OCI-LY7 (cell line): ENCODE results near the gene DBF4. TPM values are rescaled to one million over a fixed set of nuclear protein-coding genes. Genes with fewer than 3 reads are reported as not detected.
"Not testable (repeated sequence)": the region's sequence is repeated elsewhere in the genome, so short reads cannot be mapped to it uniquely, and the experiment has no call there.

Experiments
- BruUV-seq: library from RNA; stranded (reverse); fragments of 400-500 nt; replicated peaks from 2 replicates; lab custom pipeline; 2021; lab: Mats Ljungman, UMichigan
- CTCF ChIA-PET: fragments of 300-600 bp; sonication (Branson Sonifier 250); formaldehyde crosslinking; loops from one replicate; lab custom pipeline; 2022; ENCODE audit warnings: antibody characterized with exemption; ENCODE audit not compliant: unreplicated experiment; lab: Charles Lee
- POLR2A ChIA-PET: fragments of 300-600 bp; sonication (Branson Sonifier 250); formaldehyde crosslinking; loops from one replicate; lab custom pipeline; 2022; ENCODE audit warnings: antibody characterized with exemption; lab: Charles Lee
- DNase-seq: peaks from one replicate; pipeline ENCODE4 v3.0.0-alpha.2; 2015; ENCODE audit warnings: low spot score
- H2AFZ ChIP-seq: fragments of 200-600 bp; sonication (generic), shearing (Covaris generic); 2 replicates; pipeline ENCODE4 v1.6.1; 2014; ENCODE audit warnings: mild to moderate bottlenecking, antibody characterized with exemption, low read length, moderate library complexity
- H3K27ac ChIP-seq: fragments of 200-600 bp; sonication (generic); 2 replicates; pipeline ENCODE4 v1.5.1; 2014; ENCODE audit warnings: mixed run types, low read depth, mild to moderate bottlenecking, moderate library complexity, low read length, inconsistent platforms; ENCODE audit not compliant: poor library complexity, severe bottlenecking
- H3K36me3 ChIP-seq: fragments of 200-600 bp; sonication (generic); 2 replicates; pipeline ENCODE4 v1.6.1; 2014; ENCODE audit warnings: mild to moderate bottlenecking, antibody characterized with exemption, low read length, moderate library complexity, mixed read lengths; ENCODE audit not compliant: insufficient read depth
- H3K4me1 ChIP-seq: fragments of 200-600 bp; sonication (generic); 2 replicates; pipeline ENCODE4 v1.5.1; 2014; ENCODE audit warnings: mild to moderate bottlenecking, low read length; ENCODE audit not compliant: insufficient read depth, poor library complexity, severe bottlenecking
- H3K4me2 ChIP-seq: fragments of 200-600 bp; sonication (generic); 2 replicates; pipeline ENCODE4 v1.6.1; 2014; ENCODE audit warnings: mild to moderate bottlenecking, low read length
- H3K4me3 ChIP-seq: fragments of 200-600 bp; sonication (generic); 2 replicates; pipeline ENCODE4 v1.5.1; 2014; ENCODE audit warnings: mild to moderate bottlenecking, low read depth, low read length; ENCODE audit not compliant: poor library complexity, severe bottlenecking
- H3K79me2 ChIP-seq: fragments of 200-600 bp; sonication (generic); 2 replicates; pipeline ENCODE4 v1.6.1; 2016; ENCODE audit warnings: low read depth, mild to moderate bottlenecking, low read length, moderate library complexity, mixed read lengths; ENCODE audit not compliant: insufficient read depth
- H3K9me2 ChIP-seq: fragments of 200-600 bp; sonication (generic); 2 replicates; pipeline ENCODE4 v1.6.1; 2016; ENCODE audit warnings: mild to moderate bottlenecking, low read length, mixed read lengths; ENCODE audit not compliant: insufficient read depth
- H3K9me3 ChIP-seq: fragments of 200-600 bp; sonication (generic); 2 replicates; pipeline ENCODE4 v1.6.1; 2014; ENCODE audit warnings: mild to moderate bottlenecking, mixed run types, low read length, mixed read lengths
- H4K20me1 ChIP-seq: fragments of 200-600 bp; sonication (generic); 2 replicates; pipeline ENCODE4 v1.6.1; 2014; ENCODE audit warnings: mild to moderate bottlenecking, antibody characterized with exemption, low read length, moderate library complexity, mixed read lengths; ENCODE audit not compliant: insufficient read depth
- CTCF ChIP-seq: fragments of 200-600 bp; sonication (generic); conservative IDR thresholded peaks from 2 replicates; pipeline ENCODE4 v1.5.1; 2014; ENCODE audit warnings: mild to moderate bottlenecking, antibody characterized with exemption, low read length, moderate library complexity, mixed read lengths
- EZH2phosphoT487 ChIP-seq: fragments of 200-600 bp; sonication (generic); IDR thresholded peaks from 2 replicates; pipeline ENCODE4 v1.6.1; 2018; ENCODE audit warnings: low read depth, borderline replicate concordance, mild to moderate bottlenecking, mixed run types, antibody characterized with exemption, low read length, moderate library complexity, mixed read lengths
- intact Hi-C: fragments of 100-400 bp; cut with micrococcal nuclease; formaldehyde crosslinking; loops from one replicate; pipeline ENCODE4 v1.10.0; 2022; ENCODE audit not compliant: unreplicated experiment
- total RNA-seq, 2 experiments: library from RNA; depleted of rRNA in 1 of 2; stranded (reverse); fragments of >200 nt in 1 of 2; shearing (Covaris generic) in 1 of 2; gene quantifications; 2 replicates each; pipeline ENCODE4 v1.2.3, GENCODE V29; 2014 to 2022

Gene DBF4
- total RNA-seq, 2 experiments from 2014 or later: 95.0 to 99.2 TPM

- Histone ChIP-seq H3K9me3 (no peaks in the 10 kb centered on the region), H3K36me3 (peaks cover 24% of the 10 kb centered on the region), H4K20me1 (no peaks in the 10 kb centered on the region), H3K79me2 (no peaks in the 10 kb centered on the region), H3K27ac (no peak overlapping the region), H3K4me3 (peak overlapping the region; percentile 78), H3K4me2 (peak overlapping the region; percentile 87), H3K4me1 (peaks cover 13% of the 10 kb centered on the region), H3K9me2 (no peaks in the 10 kb centered on the region), H2AFZ (peak overlapping the region; percentile 80; the same call in 1 of the 2 replicates)
- no peak for DNase-seq
- no TSS peak for BruUV-seq
- POLR2A ChIA-PET: interaction anchor here (0.6 to 1.6 kb wide), 6 partner anchors 10 to 65 kb away, joined by 3 to 5 read pairs (median 4); no protein-coding TSS in a partner anchor
- TF ChIP-seq EZH2phosphoT487 (no peak), CTCF (no peak)
- intact Hi-C loops: loop anchor here (10.0 kb wide), 1 partner anchor 179 kb away; no protein-coding TSS in a partner anchor
- CTCF ChIA-PET: no interaction called here
Observed at GRCh38 chr7:87935384-87935706, 59.1 kb downstream of the DBF4 start.

DNA sequence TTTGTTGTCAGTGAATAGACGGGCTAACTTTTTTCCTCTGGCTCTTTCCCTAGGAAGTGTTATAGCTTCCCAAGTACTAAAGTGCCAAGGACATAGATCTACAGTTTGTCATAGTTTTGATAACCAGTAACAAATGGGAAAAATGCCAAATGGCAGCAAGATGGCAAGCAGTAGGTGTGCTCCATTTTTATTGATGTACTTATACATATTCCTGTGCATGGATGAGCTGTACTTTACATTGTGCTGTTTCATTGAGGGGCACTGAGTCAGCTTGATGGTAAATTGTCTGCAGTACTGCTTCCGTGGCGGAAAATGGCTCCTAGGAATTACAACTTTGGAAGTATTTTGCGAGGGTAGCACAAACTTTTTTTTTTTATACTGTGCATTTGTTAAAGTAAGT, 64.8 kb downstream of the DBF4 start:
- H3K79me2 ChIP-seq: no peaks in the 10 kb centered on the region
- no peaks in the 10 kb centered on the region for H3K4me1 ChIP-seq
- no peak for DNase-seq
- no peak overlapping the region for H3K4me3 ChIP-seq
- no peaks in the 10 kb centered on the region for H3K9me2 ChIP-seq
- CTCF ChIA-PET: no interaction called here
- no peaks in the 10 kb centered on the region for H3K9me3 ChIP-seq
- TF ChIP-seq EZH2phosphoT487 (no peak), CTCF (no peak)
- H3K27ac ChIP-seq: no peak overlapping the region
- H3K36me3 ChIP-seq: peaks cover 24% of the 10 kb centered on the region
- intact Hi-C loops: no loop called here
- no peak overlapping the region for H2AFZ ChIP-seq
- POLR2A ChIA-PET: no interaction called here
- no peak overlapping the region for H3K4me2 ChIP-seq
- BruUV-seq: no TSS peak
- H4K20me1 ChIP-seq: no peaks in the 10 kb centered on the region

DNA sequence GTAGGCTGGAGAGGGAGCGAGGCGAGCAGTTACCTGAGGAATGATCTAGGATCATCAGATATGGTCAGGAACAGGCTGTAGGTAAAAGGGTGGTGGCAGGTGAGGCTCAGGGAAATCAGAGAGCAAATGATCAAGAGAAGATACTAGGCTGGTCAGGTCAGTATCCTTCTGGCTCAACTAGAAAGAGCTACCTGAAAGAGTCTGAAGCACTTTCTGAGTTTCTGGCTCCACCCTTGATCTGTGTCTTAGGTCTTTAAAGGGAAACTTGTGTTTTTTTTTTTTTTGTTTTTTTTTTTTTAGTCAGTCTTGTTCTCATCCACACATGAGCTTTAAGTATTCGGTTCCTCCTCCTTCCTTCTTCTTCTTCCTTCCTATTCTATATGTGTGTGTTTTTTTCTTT, 68.3 kb downstream of the DBF4 start:
- Histone ChIP-seq H3K36me3 (peaks cover 3% of the 10 kb centered on the region; the same call in 1 of the 2 replicates), H3K4me3 (no peak overlapping the region), H3K9me2 (no peaks in the 10 kb centered on the region), H4K20me1 (no peaks in the 10 kb centered on the region), H3K4me2 (no peak overlapping the region), H2AFZ (no peak overlapping the region), H3K4me1 (no peaks in the 10 kb centered on the region), H3K27ac (no peak overlapping the region), H3K9me3 (no peaks in the 10 kb centered on the region), H3K79me2 (no peaks in the 10 kb centered on the region)
- ChIA-PET POLR2A (interaction anchor here (0.6 to 3.4 kb wide), 7 partner anchors 9 to 980 kb away, joined by 3 to 17 read pairs (median 4); partner anchors contain the start of gene ADAM22), CTCF (no interaction called here)
- intact Hi-C loops: no loop called here
- BruUV-seq: no TSS peak
- no peak for DNase-seq
- TF ChIP-seq CTCF (no peak), EZH2phosphoT487 (no peak)

GRCh38 chr7:87945926-87946325, 69.6 kb downstream of the DBF4 start:
- H3K4me1 ChIP-seq, BruUV-seq, H3K79me2 ChIP-seq, H4K20me1 ChIP-seq, CTCF ChIA-PET, H3K27ac ChIP-seq, H3K9me2 ChIP-seq, intact Hi-C loops, DNase-seq, H3K4me3 ChIP-seq, H3K9me3 ChIP-seq, H2AFZ ChIP-seq, H3K36me3 ChIP-seq, H3K4me2 ChIP-seq: not testable (repeated sequence)
- POLR2A ChIA-PET: interaction anchor here (0.6 to 0.7 kb wide), 2 partner anchors 11 to 107 kb away, joined by 4 read pairs; no protein-coding TSS in a partner anchor
